HG03460 (cell line): Measurements from ENCODE around the gene CAMK1D.
"Not testable (repeated sequence)": the region's sequence is repeated elsewhere in the genome, so short reads cannot be mapped to it uniquely, and the experiment has no call there.

Experiments
- ATAC-seq: cut with Tn5 transposase; IDR thresholded peaks from one replicate; pipeline ENCODE4 v1.9.1; 2021; ENCODE audit not compliant: unreplicated experiment

The CAMK1D gene

DNA sequence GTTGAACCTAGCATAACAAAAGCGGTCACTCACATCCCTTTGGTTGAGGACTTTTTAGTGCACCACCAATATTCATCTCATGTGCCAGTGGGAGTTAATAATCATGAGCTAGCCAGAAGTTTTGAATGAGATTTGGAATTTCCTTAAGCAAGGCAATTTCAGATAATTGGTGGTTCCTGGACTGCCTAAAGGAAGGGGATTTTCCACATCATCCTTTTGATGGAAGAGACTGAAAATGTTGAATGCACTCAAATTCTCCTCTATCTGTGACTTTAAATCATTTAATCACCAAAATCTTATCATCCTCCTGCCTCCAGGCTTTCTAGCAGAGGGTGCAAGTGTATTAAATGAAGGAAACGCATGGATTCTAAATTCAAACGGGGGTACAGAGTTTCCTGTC, 391.5 kb downstream of the CAMK1D start:
- ATAC-seq: no peak

DNA sequence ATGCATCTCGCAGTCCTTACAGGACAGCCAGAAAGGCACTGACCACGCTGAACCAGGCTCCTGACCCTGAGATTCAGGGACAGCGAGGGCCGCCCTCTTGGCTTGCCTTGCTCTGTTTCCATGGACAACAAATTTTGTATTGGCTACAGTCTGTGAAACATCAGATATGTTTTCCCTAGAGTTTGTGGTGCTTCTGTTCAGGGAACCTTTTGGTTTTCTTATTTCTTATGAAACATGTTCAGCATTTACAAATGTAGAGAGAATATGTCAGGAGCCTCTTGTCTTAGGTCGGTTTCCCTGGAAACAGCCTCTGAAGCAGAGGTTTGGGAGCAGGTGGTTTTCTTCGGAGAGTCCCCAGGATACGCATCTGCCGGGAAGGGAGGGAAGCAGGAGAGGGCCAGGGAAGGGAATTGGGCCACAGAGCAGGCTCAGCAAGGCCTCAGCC, 392.0 kb downstream of the CAMK1D start:
- no peak for ATAC-seq

- no peak for ATAC-seq
These were observed 393.4 kb downstream of the CAMK1D start for GRCh38 chr10:12742771-12743170.

GRCh38 chr10:12743466-12743865, 394.1 kb downstream of the CAMK1D start:
- not testable (repeated sequence) for ATAC-seq

DNA sequence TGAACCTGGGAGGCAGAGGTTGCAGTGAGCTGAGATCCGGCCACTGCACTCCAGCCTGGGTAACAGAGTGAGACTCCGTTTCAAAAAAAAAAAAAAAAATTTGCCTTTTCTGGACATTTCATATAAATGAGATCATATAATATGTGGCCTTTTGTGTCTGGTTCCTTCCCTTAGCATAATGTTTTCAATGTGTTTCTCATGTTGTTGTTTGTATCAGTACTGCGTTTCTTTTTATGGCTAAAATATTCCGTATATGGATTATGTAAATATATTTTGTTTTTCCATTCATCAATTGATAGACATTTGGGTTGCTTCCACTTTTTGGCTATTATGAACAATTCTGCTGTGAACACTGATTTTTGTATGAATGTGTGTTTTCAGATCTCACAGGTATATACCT, 394.6 kb downstream of the CAMK1D start:
- ATAC-seq: no peak

- no peak for ATAC-seq
These were observed 398.8 kb downstream of the CAMK1D start for GRCh38 chr10:12748186-12748585.

DNA sequence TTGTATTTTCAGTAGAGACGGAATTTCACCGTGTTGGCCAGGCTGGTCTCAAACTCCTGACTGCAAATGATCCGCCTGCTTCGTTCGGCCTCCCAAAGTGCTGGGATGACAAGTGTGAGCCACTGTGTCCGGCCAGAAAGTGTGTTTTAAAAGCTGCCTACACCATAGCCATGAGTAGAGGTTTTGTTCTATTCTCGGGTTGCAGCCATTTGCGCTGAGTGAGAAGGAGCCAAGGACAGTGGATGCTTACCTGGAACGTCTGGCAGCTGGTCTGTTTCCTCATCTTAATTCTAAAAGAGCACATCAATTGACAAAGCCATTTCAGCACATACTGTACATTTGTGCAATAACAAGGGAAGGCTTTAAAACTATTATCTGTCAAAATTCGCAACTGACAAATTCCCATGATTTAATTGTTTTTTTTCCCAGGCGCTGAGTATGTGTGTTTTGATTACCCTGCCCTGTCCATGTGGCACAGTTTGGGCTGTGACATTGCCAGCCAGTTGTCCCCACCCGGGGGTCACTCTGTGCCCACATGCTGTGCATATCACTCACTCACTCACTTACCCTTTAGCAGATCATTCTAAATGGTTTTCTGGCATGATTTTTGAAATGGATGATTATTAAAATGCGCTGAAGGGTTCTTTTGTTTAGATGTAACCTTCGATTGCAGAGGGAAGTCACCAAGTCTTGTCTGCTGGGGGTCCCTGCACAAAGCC, 400.6 kb downstream of the CAMK1D start:
- ATAC-seq: no peak

- no peak for ATAC-seq
These were observed 401.3 kb downstream of the CAMK1D start for GRCh38 chr10:12750526-12751201.

DNA sequence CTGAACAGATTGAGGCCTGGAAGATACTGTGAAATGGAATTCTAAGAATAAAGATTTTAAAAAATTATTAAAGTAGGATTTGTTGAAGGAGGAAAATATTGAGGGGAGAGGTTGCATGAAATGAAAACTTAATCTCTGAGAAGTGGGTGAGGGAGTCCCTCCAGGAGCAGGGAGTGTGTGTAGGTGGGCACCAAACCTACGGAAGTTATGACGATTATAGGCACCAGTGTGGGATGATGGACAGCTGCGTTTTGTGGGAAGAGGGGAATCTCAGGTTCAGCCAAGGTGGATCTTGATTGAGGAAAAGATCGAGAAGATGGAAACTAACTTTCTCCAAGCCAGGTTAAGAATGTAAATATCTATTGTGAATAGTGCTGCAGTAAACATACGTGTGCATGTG, 405.7 kb downstream of the CAMK1D start:
- ATAC-seq: no peak

DNA sequence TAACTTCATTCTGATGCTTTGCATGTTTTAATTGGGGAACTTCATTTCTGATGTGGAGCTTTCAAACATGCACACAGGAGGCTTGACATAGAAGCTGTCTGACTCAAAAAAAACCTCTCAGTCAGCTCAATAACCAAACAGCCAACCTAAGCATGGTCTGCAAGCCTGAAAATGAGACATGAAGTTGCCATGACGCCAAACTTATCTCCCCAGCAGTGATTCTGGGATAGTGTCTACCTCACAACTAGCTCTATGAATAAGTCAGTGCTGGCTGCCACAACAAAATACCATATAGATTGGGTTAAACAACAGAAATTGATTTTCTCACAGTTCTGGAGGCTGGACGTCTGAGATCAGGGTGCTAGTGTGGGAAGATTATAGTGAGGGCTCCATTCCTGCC, 408.0 kb downstream of the CAMK1D start:
- ATAC-seq: no peak

DNA sequence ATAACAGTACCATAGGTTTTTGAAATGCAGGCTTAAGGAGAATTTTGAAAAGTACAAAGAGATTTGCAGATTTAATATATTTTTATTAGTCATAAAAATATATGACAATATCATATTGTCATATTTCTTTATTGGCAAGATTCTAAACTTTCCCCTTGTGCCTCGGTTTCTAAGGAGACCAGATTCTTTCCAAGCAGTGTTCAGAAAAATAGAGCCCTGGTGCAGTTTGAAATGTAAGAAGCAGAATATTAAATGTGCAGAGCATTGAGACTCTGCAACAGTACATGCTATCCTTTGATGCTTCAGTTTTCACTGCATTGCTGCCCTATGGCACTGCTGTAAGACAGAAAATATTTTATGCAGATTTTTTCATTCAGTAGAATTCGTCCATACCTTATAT, 408.9 kb downstream of the CAMK1D start:
- ATAC-seq: no peak

GRCh38 chr10:12766223-12766622, 416.9 kb downstream of the CAMK1D start:
- no peak for ATAC-seq

GRCh38 chr10:12768156-12769100, 419.1 kb downstream of the CAMK1D start:
- ATAC-seq: no peak

- ATAC-seq: no peak
These were observed 420.1 kb downstream of the CAMK1D start for GRCh38 chr10:12769323-12770044.

DNA sequence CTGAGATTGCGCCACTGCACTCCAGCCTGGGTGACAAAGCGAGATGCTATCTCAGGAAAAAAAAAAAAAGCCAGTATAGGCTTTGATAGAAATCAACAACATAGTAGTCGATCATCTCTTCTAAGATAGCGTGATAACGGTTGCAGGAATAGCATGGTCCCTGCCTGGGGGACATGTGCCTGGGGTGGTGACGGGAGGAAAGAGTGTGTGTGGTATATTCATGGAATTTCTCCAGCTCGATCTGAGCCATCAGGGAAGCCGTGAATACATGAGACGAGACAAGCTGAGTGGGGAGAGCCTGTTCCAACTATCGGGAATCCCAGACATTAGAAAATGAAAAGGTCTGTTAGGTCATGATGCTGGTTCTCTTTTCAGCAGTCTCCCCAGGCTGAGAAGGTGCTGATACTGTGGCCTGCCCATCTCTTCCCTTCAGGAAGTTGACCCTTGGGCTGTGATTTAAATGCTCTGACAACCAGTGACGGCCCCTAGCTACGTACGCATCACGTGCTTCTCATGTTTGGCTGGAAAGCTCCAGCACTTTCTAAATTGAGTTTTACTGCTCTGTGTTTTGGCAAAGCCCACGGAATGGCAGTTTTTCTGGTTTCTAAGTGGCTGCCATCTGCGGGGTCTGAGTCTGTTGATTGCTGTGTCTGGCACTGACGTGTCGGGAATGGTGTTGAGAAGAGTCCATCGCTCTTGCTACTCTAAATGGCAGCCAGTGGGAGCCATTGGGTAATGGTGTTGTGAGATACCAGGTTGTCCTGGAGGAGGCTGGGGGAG, 422.8 kb downstream of the CAMK1D start:
- no peak for ATAC-seq

GRCh38 chr10:12772797-12773587, 423.6 kb downstream of the CAMK1D start:
- no peak for ATAC-seq

DNA sequence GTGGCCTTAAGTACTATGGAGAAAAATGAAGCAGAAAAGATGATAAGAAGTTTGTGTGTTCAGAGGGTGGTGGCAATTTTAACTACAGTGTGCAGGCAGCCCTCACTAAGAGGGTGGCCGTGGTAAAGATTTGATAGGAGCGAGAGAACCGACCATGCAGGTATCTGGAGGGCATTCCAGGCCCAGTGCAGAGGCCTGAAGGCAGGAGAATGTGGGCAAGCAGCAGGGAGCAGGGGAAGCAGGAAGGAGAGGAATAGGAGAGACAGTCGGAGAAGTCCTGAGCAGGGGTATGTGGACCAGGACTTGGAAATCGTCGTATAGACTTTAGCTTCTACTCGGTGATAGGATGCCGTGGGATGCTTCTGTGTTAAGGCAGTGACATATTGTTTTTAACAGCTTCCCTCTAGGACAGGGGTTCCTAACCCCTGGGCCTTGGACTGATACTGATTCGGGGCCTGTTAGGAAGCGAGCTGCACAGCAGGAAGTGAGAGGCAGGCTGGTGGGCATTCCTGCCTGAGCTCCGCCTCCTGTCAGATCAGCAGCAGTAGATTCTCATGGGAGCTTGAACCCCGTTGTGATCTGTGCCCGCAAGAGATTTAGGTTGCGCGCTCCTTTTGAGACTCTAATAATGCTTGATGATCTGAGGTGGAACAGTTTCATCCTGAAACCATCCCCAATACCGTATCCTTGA, 425.0 kb downstream of the CAMK1D start:
- ATAC-seq: no peak

DNA sequence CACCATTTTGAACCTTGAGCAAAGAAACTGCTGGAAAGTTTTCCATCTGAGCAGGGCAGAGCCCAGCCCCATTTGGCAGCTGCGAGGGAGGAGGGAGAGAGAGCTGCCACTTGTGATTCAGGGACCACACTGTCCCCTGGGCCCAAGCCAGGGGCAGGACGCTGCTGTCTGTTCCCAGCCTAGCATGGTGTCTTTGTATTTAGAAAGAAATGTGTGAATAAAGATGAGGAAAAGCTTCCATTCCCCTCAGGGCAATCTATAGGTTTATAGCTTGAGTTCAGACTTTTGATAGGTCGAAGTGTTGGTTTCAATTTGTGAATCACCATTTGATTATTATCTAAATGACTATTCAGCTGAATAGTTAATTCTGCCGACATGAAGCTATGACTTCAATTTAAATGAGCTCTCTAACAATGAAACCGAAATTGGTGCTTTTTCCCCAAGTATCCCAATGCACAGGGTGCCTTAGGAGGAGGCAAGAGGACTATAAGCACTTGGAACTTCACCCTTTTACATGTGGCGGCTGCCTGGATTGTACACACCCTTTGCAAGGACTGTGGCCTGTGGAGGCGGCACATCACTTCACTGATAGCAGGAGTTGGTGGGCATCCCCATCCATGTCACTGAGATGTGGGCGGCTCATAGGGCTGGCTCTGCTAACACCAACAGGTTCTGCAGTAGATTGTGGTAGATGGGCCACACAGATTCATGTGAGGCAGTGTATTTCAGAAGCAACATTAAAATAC, 428.7 kb downstream of the CAMK1D start:
- ATAC-seq: no peak
